Measurements from ENCODE around the gene MTMR1.

The MTMR1 gene

DNA sequence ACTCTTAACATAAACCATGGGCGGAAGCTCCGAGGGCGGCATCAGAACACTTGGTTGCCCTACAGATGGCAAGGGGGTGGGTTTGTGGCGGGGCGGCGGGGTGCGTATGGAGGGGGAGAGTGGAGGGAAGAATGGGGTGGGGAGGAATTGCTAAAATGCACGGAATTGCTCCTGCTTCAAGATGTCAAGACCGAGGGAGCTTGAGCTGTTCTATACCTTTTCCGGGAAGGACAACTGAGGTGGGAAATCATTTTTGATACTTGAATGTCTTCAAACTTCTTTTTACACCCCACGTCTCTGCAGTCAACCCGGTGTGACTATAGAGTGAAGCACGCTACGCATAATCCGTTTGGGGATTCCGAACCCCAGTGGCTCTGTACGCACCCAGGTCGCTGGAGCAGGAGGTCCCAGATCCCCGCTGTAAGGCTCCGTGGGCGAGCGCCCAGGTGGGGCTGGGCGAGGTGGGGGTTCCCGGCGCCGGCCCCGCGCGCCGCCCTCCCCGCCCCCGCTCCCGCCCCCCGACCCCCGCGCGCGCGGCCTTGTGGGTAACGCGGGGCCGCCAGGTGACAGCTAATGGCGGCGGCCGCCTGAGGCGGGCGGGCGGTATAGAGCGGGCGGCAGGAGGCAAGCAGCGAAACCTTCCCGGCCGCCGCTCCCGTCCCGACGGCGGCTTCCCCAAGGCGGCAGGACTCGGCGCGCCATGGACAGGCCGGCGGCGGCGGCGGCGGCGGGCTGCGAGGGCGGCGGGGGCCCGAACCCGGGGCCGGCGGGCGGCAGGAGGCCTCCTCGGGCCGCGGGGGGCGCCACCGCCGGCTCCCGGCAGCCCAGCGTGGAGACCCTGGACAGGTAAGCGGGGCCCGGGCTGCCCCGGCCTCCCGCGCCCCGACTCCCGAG is at the start of gene MTMR1:
Gene MTMR1 (plus strand): TSS at position 566 of the 894 bp plus-strand sequence. CDS start 135 bp downstream, at position 701.
- DNase-seq = no peak

DNA sequence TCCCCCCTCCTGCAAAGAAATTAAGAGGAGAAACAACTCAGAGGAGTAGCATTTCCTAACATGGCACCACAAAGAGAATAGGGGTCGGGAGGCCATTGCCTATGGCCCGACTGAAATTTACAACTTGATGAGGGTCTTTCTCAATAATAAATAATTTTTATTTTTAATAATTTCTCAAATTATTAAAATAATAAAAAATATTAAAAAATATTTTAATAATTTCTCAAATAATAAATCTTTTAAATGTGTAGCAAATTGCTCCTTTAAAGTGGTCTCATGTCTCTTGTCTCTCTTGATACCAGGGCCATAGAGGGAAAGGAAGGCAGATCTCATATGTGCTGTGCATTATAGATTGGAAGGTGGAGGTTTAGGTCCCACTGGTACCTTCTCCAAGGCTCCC is 49.2 kb upstream of the MTMR1 start:
- no peak for DNase-seq

DNA sequence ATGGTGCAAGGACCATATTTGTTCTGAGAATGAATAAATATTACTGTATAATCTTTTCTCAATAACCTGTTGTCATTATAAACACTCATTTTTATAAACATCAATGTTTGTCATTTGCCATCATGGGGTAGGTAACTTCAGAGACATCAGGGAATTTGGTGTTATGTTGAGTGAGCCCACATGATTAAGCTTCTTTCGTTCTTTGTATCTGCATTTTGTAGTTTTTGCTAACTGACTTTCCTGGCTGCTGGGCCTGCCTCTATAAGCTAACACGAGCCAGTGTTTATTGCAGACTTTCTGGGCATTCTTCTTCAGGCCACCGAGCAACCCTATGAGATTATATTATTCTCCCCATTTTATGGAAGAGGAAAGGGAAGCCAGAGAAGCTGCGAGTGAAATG is 48.8 kb upstream of the MTMR1 start:
- no peak for DNase-seq

- no peak for DNase-seq
Measured at GRCh38 chrX:150647331-150647730, 45.9 kb upstream of the MTMR1 start.

GRCh38 chrX:150648296-150648940 is 44.8 kb upstream of the MTMR1 start:
- DNase-seq = no peak

DNA sequence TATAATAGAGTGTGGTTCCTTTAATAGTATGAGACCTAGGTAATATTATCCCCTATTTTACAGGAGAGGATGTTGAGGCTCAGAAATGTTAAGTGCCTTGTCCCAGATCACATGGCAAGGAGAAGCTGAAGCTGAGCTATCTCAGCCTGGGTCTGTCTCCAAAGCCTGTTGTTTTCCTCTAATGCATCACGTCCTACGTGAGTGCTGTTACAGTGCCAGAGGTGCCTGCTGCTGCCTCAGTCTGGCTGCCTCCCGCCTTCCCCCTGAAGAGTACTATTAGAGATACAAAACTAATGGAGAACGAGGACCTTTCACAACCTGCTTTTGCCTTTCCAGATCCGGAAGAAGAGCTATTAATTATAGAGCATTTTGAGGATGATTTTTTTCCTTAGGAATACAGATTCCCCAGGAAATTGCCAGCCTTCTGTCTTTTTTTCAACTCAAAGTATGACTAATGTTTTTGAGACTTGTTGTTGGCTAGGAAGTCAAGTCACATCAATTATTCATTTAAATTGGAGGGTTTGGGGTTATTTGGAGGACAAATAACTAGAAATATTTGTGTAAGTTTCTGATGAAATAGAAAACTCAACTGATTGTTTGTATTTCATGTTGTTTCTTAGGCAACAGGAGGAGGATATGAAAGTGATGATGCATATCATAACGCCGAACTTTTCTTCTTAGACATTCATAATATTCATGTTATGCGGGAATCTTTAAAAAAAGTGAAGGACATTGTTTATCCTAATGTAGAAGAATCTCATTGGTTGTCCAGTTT is 43.9 kb upstream of the MTMR1 start:
- DNase-seq = no peak

DNA sequence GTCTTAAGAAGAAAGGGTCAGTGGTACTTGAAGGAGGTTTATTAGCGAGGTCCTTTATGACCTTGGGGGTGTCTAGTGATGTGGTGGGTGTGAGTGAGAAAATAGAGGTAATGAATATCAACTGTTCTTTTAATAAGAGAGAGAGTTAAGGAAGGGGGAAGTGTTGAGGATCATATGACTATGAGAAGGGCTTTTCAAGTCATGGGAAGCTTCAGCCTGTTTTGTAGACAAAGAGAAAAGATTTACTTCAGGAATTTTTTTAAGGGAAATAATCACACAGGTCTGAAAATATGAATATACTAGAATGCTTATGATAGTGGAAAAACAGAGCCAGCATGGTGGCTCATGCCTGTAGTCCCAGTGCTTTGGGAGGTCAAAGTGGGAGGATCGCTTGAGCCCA is 41.3 kb upstream of the MTMR1 start:
- no peak for DNase-seq

DNA sequence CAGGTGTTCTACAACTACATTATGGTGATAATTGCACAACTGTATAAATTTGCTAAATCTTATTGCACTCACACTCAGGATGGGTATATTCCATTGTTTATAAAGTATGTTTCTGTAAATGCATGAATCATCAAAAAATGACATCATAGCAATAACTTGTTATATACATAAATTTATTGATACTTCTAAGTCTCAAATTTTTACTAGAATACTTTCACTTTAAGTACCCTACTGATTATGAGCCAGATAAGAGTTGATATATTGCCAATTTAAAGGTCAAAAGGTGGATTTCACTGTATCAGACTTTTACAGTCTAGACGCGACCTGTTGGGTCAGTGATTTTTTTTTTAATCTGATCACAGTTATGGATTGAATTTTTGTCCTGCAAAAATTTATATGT is 37.4 kb upstream of the MTMR1 start:
- DNase-seq = no peak

DNA sequence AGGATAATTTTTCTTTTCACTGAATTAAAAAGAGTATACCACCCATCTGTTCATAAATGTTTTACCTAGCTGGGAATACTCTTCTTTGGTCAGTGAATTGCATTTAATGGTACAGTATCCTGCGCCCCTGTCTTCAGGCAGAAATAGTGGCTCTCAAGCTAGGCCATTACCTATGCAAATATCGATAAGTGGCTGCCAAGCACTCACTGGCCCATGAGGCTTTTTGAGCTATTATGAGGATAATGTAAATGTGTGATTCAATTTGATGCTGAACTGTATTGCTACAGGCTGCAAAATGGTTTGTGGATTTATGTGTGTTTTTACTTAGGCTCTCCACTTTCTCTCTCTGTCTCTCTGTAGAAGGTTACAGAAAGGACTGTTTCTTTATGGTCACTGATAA is 30.1 kb upstream of the MTMR1 start:
- no peak for DNase-seq

DNA sequence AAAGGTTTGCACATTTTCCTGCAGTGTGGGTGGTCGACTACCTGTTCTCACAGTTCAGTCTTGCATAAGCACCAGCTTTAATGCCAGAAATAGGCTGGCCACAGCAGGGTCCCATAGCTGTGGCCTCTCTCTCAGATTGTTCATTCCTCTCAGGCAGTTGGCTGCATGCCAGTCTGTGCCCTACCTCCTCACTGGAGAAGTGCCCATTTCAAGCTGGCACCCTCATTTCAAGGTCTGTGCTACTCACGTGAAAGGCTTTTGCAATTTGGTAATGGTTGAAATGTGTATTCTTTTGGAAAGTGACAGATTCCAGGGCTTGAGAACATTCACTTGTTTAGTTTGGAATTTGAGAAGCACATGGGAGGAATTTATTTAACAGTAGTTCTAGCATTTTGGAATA is 28.9 kb upstream of the MTMR1 start:
- no peak for DNase-seq

DNA sequence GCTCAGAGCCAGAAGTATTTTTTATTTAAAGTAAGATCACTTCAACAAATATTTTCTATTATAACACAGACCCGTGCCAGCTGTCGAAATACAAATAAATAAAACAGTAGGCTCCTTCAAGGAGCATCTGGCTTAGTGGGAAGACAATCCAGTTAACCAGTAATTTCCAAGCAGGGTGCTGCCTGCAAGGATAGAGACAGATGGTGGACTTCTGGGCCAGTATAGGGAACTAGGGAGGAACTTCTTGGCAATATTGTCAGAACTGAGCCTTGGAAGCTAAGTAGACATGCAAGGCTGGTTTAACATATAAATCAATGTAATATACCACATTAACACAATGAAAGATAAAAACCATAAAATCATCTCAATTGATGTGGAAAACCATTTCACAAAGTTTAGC is 17.0 kb upstream of the MTMR1 start:
- DNase-seq = no peak

- DNase-seq = no peak
Measured at GRCh38 chrX:150680974-150681373, 12.2 kb upstream of the MTMR1 start.

DNA sequence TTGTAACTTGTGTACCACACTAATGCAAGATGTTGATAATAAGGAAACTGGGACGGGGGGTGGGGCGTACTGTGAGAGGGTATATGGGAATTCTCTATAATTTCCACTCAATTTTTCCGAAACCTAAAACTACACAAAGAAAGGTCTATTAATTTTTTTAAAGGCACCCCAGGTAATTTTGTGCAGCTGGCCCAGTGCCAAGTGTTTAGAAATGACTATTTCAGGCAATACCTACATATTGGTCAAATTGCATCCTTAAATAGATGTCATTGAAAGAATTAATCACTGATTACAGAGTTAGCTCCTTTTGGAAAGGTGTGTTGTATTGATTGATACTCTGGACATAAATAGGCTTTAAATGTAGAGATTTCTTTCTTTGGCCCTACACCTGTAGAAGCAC is 10.1 kb upstream of the MTMR1 start:
- DNase-seq = no peak

DNA sequence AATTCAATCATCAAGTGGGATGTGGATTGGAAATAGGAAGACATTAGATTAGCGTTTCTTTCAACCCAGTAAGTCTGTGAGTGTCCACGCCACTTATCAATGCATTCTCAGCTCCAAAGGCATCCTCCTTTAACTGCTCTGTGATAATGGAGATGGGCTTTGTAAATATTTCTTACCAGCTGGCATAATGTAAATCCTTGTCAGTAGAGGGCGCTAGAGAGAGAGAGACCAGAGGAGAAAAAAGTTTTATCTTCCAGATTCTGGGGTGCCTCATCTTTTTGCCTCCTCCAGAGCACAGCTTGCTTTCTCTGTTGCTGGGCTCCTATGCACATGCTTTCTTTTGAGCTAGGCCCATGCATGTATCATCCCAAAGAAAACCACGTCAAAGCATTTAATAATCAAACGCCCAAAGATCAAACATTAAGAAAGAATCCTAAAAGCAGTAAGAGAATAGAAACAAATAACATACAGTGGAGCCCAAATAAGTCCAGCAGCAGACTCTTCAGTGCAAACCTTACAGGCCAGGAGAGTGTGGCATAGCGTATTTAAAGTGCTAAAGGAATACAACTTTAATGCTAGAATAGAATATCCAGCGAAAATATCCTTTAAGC is 9.6 kb upstream of the MTMR1 start:
- peak; percentile 45 to 46 for DNase-seq

GRCh38 chrX:150688911-150689451 is 4.2 kb upstream of the MTMR1 start:
- DNase-seq = no peak

GRCh38 chrX:150690126-150690525 is 3.1 kb upstream of the MTMR1 start:
- no peak for DNase-seq

DNA sequence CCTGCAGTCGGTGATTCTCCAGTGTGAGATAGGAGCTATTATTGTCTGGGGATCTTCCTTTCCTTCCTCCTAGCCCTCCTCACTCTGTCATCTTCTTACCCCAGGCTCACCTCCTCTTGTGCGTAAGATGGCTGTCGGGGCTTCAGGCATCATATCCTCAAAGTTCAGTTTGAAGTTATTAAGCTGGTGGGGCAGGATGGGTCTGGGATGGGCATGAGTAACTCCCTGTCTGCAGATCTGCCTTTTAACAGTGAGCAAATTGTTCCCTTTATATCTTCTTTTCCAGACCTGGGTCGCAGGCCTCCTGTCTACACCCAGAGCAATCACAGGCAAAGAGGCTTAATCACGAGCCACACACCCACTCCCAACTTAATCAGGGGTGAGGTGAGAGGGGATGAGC is 900 bp upstream of the MTMR1 start:
- no peak for DNase-seq

DNA sequence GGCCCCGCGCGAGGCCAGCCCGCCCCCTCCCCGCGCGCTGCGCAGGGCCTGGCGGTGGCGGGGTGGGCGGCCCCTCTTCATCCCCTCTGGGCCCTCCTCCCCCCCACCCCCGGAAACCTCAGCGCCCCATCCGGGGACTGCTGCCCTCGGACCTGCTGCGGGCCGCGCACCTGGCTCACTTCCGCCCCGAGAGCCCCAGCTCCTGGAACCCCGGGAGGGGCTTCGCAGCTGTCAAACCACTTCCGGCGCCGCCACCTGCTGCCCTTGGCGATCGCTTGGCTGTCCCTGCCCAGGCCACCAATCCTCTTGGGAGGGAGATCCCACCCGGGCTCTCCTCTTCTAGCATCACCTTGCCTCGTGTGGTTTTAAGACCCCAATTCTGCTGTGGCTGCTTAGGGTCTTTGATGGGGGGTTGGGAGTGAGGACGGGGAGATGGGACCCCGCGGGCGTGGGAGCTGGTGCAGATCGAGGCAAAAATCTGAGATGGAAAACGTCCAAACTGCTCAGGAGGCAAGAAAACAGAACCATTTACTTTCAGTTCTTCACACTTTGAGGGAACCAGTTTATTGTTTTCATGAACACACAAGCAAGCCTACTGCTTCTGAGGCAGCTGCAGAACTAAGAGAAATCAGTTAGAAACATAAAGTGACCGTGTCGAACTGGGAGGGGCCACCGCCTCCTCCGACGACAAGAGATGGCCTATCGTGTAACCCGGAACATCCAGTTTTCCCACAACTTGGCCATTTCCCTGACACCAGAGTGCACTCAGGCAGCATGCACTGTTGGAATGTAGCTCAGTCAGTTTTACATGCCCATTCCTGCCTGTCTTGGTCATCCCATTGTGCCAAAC is 754 bp downstream of the MTMR1 start:
- DNase-seq = no peak

GRCh38 chrX:150694738-150695410 is 1.7 kb downstream of the MTMR1 start:
- DNase-seq = peak; percentile 26 to 42

- DNase-seq = peak; percentile 62 to 69
Measured at GRCh38 chrX:150696331-150696730, 3.1 kb downstream of the MTMR1 start.

DNA sequence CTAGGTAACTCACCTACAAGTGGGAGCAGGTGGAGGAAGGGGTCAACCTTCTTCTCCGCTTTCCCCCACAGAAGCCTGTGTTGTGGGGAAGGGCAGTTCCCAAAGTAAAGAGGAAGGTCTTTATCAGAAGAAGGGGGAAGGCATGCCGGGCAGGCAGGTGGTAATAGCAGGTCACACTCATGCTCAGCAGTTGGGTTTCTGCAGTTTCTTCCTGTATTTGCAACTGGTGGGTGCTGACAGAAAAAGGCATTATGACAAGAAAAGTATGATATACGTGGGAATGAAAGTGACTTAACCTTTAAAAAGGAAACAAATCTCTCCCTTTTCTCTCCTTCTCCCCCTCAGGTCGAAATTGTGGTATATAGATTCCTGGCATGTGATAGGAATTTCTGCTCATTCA is 3.7 kb downstream of the MTMR1 start:
- peak in 1 of 2 experiments; percentile 10 for DNase-seq
